Stomach (tissue), 4 donors: Measurements from ENCODE around the gene SLC35C1.

Source experiments
- CTCF ChIP-seq, 7 experiments: fragments of 450-650 bp in 4 of 7; fragments of 200-600 bp in 3 of 7; sonication (generic) in 3 of 7; IDR thresholded peaks; one replicate each; pipeline ENCODE4 v1.5.1; 2016 to 2019; ENCODE audit warnings: antibody characterized with exemption in 7 of 7, control low read depth in 2 of 7, mild to moderate bottlenecking in 1 of 7
- EP300 ChIP-seq: sonication (generic); formaldehyde crosslinking; IDR thresholded peaks from one replicate; pipeline ENCODE4 v1.6.1; 2017; ENCODE audit warnings: antibody characterized with exemption
- POLR2A ChIP-seq, 4 donors: fragments of 450-650 bp; IDR thresholded peaks; one replicate each; pipeline ENCODE4 v1.6.1; 2016; ENCODE audit warnings: antibody characterized with exemption in 4 of 4, control low read depth in 2 of 4, mild to moderate bottlenecking in 1 of 4, moderate library complexity in 1 of 4
- POLR2AphosphoS5 ChIP-seq, 3 donors: sonication (generic); formaldehyde crosslinking; IDR thresholded peaks; one replicate each; pipeline ENCODE4 v1.6.1; 2016; ENCODE audit warnings: antibody characterized with exemption in 3 of 3

- TF ChIP-seq CTCF (IDR thresholded peaks at IDR 0.05) (no peak), POLR2A (IDR thresholded peaks at IDR 0.05) (no peak), POLR2AphosphoS5 (IDR thresholded peaks at IDR 0.05) (no peak), EP300 (no peak)
Observed at GRCh38 chr11:45852712-45853101, 47.8 kb downstream of the SLC35C1 start.
